Erythroblast (primary cell): ENCODE data around the gene SUPT7L.

ENCODE experiments used
- GATA1 ChIP-seq: IDR thresholded peaks from 2 replicates; pipeline ENCODE4 v1.6.1; 2011; ENCODE audit warnings: low read depth, mild to moderate bottlenecking, control low read depth, low read length, moderate library complexity
- POLR2A ChIP-seq: IDR thresholded peaks from 2 replicates; pipeline ENCODE4 v1.6.1; 2011; ENCODE audit warnings: mild to moderate bottlenecking, low read length

DNA sequence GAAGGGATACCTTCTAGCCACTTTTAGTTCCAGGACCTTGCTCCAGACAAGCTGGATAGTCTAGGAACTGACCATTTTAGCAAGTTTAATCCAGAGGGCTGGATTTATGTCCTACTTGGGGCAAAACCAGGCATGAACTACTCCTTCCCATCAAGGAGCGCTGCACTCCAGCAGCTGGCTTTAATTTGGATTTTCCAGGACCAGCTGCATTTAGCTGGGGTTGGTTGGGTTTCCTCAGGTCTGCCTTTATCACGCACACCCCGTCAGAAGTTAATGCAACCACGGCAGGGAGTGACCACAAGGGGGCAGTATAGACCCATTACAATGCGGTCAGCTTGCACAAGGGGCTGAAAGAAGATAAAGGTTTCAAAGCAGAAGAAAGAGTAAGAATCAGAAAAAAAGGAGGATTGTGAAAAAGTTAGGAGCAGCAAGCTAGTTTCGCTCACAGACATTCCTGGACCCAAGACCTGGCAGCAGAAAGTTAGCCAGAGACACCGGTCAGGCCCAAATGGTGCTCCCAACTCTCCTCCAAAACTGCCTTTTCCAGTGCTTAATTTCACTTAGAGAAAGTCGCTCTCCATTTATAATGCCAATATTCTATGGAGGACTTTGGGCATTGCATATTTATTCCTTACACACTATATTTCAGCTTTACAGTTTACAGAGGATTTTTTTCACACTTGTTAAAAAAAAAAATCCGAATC, 40.4 kb upstream of the SUPT7L start:
- TF ChIP-seq POLR2A (no peak), GATA1 (no peak)
